Endodermal cell (in vitro differentiated cells): ENCODE measurements around the gene ARHGEF26. TPM values are rescaled to one million over a fixed set of nuclear protein-coding genes. Genes with fewer than 3 reads are reported as not detected.

ENCODE experiments used
- DNase-seq: peaks from one replicate; pipeline ENCODE4 v3.0.0-alpha.2; 2017
- H3K27ac ChIP-seq: 2 replicates; pipeline ENCODE4 v1.5.1; 2013; ENCODE audit warnings: mild to moderate bottlenecking, low read depth, low read length, moderate library complexity
- H3K27me3 ChIP-seq: 2 replicates; pipeline ENCODE4 v1.6.1; 2013; ENCODE audit warnings: mild to moderate bottlenecking, low read length, moderate library complexity; ENCODE audit not compliant: insufficient read depth, control insufficient read depth, poor library complexity, severe bottlenecking
- H3K36me3 ChIP-seq: 2 replicates; pipeline ENCODE4 v1.7.0; 2013; ENCODE audit warnings: mild to moderate bottlenecking, low read length, moderate library complexity; ENCODE audit not compliant: control insufficient read depth, insufficient read depth
- H3K4me1 ChIP-seq: one replicate; pipeline ENCODE4 v1.7.0; 2013; ENCODE audit warnings: low read length; ENCODE audit not compliant: control insufficient read depth, insufficient read depth
- H3K4me3 ChIP-seq: 2 replicates; pipeline ENCODE4 v1.5.1; 2013; ENCODE audit warnings: mild to moderate bottlenecking, low read length, moderate library complexity
- H3K9ac ChIP-seq: 2 replicates; pipeline ENCODE4 v1.6.1; 2013; ENCODE audit warnings: mild to moderate bottlenecking, low read length, moderate library complexity; ENCODE audit not compliant: poor library complexity, severe bottlenecking; ENCODE audit errors: extremely low read depth
- H3K9me3 ChIP-seq: 2 replicates; pipeline ENCODE4 v1.6.1; 2013; ENCODE audit warnings: mild to moderate bottlenecking, low read length, moderate library complexity; ENCODE audit not compliant: control insufficient read depth
- H3K27ac Mint-ChIP-seq: 2 replicates; pipeline ENCODE4 v1.8.0; 2020; ENCODE audit warnings: mixed read lengths
- H3K27me3 Mint-ChIP-seq: 2 replicates; pipeline ENCODE4 v1.8.0; 2021; ENCODE audit warnings: mild to moderate bottlenecking, mixed read lengths; ENCODE audit not compliant: insufficient read depth
- H3K36me3 Mint-ChIP-seq: 2 replicates; pipeline ENCODE4 v1.8.0; 2020; ENCODE audit warnings: low read depth, mixed read lengths
- H3K4me1 Mint-ChIP-seq: 2 replicates; pipeline ENCODE4 v1.8.0; 2020; ENCODE audit warnings: mixed read lengths
- H3K4me3 Mint-ChIP-seq: 2 replicates; pipeline ENCODE4 v1.8.0; 2020; ENCODE audit warnings: mild to moderate bottlenecking, moderate library complexity, mixed read lengths
- H3K9me3 Mint-ChIP-seq: 2 replicates; pipeline ENCODE4 v1.8.0; 2020; ENCODE audit warnings: mild to moderate bottlenecking, mixed read lengths
- CTCF ChIP-seq: fragments of 200-600 bp; sonication (generic); conservative IDR thresholded peaks from 2 replicates; pipeline ENCODE4 v1.5.0; 2021; ENCODE audit warnings: antibody characterized with exemption, mild to moderate bottlenecking
- WGBS, 2 experiments: methylation state at CpG; one replicate each; pipeline versions ENCODE4 v1.1.5 to v1.1.7; 2013; ENCODE audit warnings: missing lambda C conversion rate in 2 of 2, mixed read lengths in 1 of 2; ENCODE audit not compliant: insufficient coverage in 1 of 2, insufficient read length in 1 of 2; 5-methylcytosine and 5-hydroxymethylcytosine counted together
- total RNA-seq, 2 donors: library from RNA; stranded (reverse); fragmentation: NEBNext Ultra II Directional in 1 of 2; extraction: Animal tissue kit (Norgen Biotek cat#: 25700) in 1 of 2; gene quantifications; 2 replicates in 1 of 2; 3 replicates in 1 of 2; pipeline ENCODE4 v1.2.1, GENCODE V29; 2021

Gene ARHGEF26
- total RNA-seq, 2 donors from 2014 or later: 10.1 to 12.4 TPM

GRCh38 chr3:154252759-154253638, 131.8 kb downstream of the ARHGEF26 start:
- DNase-seq: peak; percentile 97
- Mint-ChIP-seq H3K9me3 (no peaks in the 10 kb centered on the region), H3K27me3 (no peaks in the 10 kb centered on the region), H3K27ac (no peak overlapping the region), H3K4me3 (no peak overlapping the region), H3K36me3 (peaks cover 50% of the 10 kb centered on the region), H3K4me1 (peaks cover 16% of the 10 kb centered on the region)
- no peaks in the 10 kb centered on the region for H3K9me3 ChIP-seq
- H3K27ac ChIP-seq: no peak overlapping the region
- 14 to 16% methylated on average over 6 to 11 of the region's 11 CpGs for WGBS, 2 experiments
- H3K27me3 ChIP-seq: no peaks in the 10 kb centered on the region
- H3K9ac ChIP-seq: no peak overlapping the region
- H3K4me1 ChIP-seq: peaks cover 4% of the 10 kb centered on the region
- H3K36me3 ChIP-seq: peaks cover 63% of the 10 kb centered on the region
- no peak overlapping the region for H3K4me3 ChIP-seq
- peak; percentile 97 for TF ChIP-seq CTCF

GRCh38 chr3:154254527-154254926, 133.3 kb downstream of the ARHGEF26 start:
- peaks cover 74% of the 10 kb centered on the region for H3K36me3 ChIP-seq
- peaks cover 11% of the 10 kb centered on the region for H3K4me1 Mint-ChIP-seq
- peaks cover 63% of the 10 kb centered on the region for H3K36me3 Mint-ChIP-seq

GRCh38 chr3:154273381-154273780, 152.2 kb downstream of the ARHGEF26 start:
- no peak overlapping the region for H3K27ac Mint-ChIP-seq
- no peaks in the 10 kb centered on the region for H3K27me3 Mint-ChIP-seq
- no peak overlapping the region for H3K27ac ChIP-seq
- 96 to 100% methylated on average over 2 of the region's 2 CpGs for WGBS, 2 experiments
- H3K4me3 ChIP-seq: no peak overlapping the region
- H3K9ac ChIP-seq: no peak overlapping the region
- no peak for TF ChIP-seq CTCF
- H3K27me3 ChIP-seq: no peaks in the 10 kb centered on the region
- no peak for DNase-seq
- H3K9me3 ChIP-seq: peaks cover 26% of the 10 kb centered on the region
- no peak overlapping the region for H3K4me3 Mint-ChIP-seq
- H3K4me1 ChIP-seq: no peaks in the 10 kb centered on the region
- peaks cover 14% of the 10 kb centered on the region for H3K9me3 Mint-ChIP-seq
- H3K36me3 Mint-ChIP-seq: peaks cover 74% of the 10 kb centered on the region
- no peaks in the 10 kb centered on the region for H3K4me1 Mint-ChIP-seq
- H3K36me3 ChIP-seq: peaks cover 95% of the 10 kb centered on the region

More at GRCh38 chr3:154254527-154254926, 133.3 kb downstream of the ARHGEF26 start:
- H3K9ac ChIP-seq: no peak overlapping the region
- no peak for DNase-seq
- H3K4me3 ChIP-seq: no peak overlapping the region
- Mint-ChIP-seq H3K27ac (no peak overlapping the region), H3K4me3 (no peak overlapping the region), H3K27me3 (no peaks in the 10 kb centered on the region), H3K9me3 (no peaks in the 10 kb centered on the region)
- TF ChIP-seq CTCF: no peak
- no peaks in the 10 kb centered on the region for H3K27me3 ChIP-seq
- H3K4me1 ChIP-seq: no peaks in the 10 kb centered on the region
- H3K27ac ChIP-seq: no peak overlapping the region
- peaks cover 12% of the 10 kb centered on the region for H3K9me3 ChIP-seq
- WGBS, 2 experiments: 90 to 94% methylated on average over 8 of the region's 8 CpGs
